Activated CD8-positive, alpha-beta memory T cell treated with anti-CD3 and anti-CD28 coated beads for 1 hour (primary cell): ENCODE data around the gene MYLK3.
"Not testable (repeated sequence)": the region's sequence is repeated elsewhere in the genome, so short reads cannot be mapped to it uniquely, and the experiment has no call there.

Source experiments
- DNase-seq, 2 donors: peaks; one replicate each; pipeline ENCODE4 v3.0.0-alpha.2; 2020; ENCODE audit warnings: low read depth in 1 of 2; ENCODE audit errors: extremely low read depth in 1 of 2

The MYLK3 gene

DNA sequence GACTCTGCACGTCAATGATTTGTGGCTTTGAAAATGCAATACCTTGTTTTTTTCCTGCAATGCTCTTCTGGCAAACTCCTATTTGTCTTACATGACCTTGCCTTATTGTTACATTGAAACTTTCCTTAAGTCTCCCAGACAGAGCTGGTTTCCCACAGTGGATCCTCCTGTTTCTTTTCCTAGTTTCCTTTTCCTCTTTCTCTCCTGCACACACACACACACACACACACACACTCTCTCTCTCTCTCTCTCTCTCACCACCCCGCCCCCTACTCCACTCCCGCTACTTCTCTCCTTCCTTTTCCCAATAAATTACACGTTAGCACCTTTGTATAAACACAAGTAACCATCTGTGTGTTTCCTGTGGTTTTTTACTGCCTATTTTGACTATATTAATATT is 56.4 kb downstream of the MYLK3 start:
- DNase-seq = no peak

- DNase-seq = no peak
Observed at GRCh38 chr16:46690281-46691178, 57.6 kb downstream of the MYLK3 start.

DNA sequence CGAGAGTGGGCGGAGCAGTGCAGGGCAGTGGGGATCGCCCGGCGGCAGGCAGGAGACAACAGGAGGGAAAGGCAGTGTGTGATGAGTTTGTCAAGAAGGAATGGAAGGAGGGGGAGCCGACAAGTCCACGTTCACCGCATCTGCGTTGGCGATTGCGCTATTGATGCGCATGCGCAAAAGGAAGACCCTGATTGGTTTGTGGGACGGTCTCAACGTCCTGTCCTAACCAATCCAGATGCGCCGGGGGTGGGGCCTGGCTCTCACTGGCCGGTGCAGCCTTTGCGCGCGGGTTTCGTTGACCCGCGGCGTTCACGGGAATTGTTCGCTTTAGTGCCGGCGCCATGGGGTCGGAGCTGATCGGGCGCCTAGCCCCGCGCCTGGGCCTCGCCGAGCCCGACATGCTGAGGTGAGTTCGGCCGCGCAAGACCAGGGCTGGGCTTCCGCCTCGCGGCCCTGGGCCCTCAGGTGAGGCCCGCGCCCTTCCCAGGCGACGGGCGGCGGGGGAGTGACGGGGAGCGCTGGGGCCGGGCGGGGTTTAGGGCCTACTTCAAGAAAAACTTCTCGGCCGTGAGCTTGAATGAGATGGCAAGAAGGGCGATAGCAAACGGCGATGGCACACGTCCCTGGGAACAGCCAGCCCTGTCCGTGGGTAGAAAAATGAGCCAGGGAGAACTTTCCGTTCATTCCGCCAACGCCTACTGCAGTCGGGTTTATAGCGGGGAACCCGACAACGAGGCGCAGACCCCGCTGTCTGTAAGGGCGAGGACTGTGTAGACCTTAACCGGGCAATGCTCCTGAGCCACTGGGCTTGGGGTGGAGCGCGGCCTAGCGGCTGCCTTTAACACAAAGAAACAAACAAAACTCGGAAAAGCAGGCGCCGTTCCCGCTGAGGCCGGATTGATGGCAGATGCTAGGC is 58.5 kb downstream of the MYLK3 start, which contains the start of gene ORC6:
TSS of gene ORC6 (plus strand) at position 295 of the 916 bp plus-strand sequence. CDS start at position 342, 47 bp downstream.
- DNase-seq = peak; percentile 96

DNA sequence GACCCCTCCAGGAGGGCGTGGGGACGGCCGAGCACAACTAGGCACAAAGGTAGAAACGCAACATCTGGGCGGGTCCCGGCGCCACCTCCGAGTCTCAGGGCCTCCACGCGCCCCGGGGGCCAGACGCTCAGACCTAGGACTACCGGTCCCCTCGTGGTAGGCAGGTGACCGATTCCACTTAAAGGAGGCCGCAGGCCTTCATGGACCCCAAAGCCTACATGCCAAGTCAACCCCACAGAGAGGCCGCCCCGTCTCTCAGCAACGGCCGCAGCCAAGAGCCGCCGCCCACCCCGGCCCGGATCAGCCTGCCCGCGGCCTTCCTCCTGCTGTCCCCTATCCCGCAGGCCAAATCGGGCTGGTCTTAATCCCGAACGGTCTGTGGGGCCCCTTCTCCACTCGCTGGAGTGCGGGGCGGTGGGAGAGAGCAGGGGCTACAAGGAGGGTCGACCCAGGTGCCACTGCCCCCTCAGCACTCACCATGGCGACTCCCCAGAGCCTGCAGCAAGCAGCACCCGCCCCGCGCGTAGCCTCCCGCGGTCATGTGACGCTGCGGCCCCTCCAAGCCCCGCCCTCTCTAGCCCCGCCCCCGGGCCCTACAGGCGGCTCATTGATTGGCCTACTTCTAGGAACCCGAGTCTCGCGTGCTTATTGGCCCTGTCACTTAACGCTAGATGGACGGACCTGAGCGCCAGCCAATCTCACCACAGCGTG is 59.3 kb downstream of the MYLK3 start, which contains the start of gene VPS35:
TSS of gene VPS35 (minus strand) at position 525 of the 711 bp plus-strand sequence. CDS start at position 480, 45 bp downstream.
- peak; percentile 98 to 100 for DNase-seq

GRCh38 chr16:46688101-46688653 is 60.0 kb downstream of the MYLK3 start:
- no peak for DNase-seq

DNA sequence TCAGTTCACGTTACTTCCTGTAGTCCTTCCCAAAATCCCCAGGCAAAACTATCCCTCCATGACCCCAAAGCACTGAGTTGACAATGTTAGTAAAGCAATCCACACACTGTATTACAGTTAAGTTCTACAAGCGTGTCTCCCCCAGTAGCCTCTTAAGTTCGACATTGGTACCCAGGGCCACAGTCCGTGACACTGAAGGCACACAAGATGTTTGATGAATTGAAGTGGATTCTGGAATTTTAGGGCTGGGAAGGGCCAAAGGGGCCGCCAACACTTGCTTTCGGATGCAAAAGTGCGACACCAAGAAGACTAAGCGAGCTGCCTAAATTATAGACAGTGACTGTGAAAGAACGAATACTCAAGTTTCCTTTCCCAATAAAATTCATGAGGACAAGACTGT is 60.7 kb downstream of the MYLK3 start:
- no peak for DNase-seq

- no peak for DNase-seq
Observed at GRCh38 chr16:46686815-46687473, 61.2 kb downstream of the MYLK3 start.

- DNase-seq = not testable (repeated sequence)
Observed at GRCh38 chr16:46681867-46682266, 66.3 kb downstream of the MYLK3 start.

- DNase-seq = not testable (repeated sequence)
Observed at GRCh38 chr16:46677943-46678342, 70.2 kb downstream of the MYLK3 start.

- peak in 1 of 2 donors; percentile 17 for DNase-seq
Observed at GRCh38 chr16:46673320-46674013, 74.7 kb downstream of the MYLK3 start.

DNA sequence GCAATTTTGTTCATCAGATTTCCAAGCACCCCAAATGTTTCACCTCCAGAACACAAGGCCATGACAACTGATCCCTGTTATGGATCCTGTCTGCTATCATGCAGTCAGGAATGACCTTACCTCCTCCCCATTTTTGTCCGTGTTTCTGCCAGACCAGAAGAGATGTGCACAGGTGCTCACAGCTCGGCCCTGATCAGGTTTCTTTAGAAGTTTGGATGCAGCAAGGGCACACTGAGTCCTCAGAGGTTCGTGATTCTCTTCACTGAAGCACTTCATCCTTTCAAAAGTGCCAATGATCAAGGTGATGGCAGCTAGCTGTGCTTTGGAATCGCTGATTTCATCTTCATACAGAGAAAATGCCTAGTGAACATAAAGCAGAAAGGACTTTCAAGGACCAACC is 86.0 kb downstream of the MYLK3 start:
- no peak for DNase-seq

DNA sequence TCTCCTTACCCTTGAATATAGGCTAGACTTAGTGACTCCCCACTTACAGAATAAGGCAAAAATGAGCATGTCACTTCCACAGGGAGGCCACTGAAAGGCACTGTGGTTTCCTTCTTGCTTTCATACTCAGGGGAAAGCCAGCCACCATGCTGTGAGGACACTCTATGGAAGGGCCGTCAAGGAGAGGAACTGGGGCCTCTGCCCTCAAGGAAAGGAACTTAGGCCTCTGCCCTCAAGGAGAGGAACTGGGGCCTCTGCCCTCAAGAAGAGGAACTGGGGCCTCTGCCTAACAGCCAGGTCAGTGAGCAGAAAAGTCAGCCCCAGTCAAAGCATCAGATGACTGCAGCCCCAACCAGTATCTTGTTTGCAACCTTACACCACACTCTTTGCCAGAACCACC is 89.2 kb downstream of the MYLK3 start:
- DNase-seq = no peak
